GM19455 (cell line): Measurements from ENCODE around the gene AUTS2.

Source experiments
- ATAC-seq: cut with Tn5 transposase; IDR thresholded peaks from one replicate; pipeline ENCODE4 v1.9.1; 2021; ENCODE audit not compliant: unreplicated experiment

The AUTS2 gene

DNA sequence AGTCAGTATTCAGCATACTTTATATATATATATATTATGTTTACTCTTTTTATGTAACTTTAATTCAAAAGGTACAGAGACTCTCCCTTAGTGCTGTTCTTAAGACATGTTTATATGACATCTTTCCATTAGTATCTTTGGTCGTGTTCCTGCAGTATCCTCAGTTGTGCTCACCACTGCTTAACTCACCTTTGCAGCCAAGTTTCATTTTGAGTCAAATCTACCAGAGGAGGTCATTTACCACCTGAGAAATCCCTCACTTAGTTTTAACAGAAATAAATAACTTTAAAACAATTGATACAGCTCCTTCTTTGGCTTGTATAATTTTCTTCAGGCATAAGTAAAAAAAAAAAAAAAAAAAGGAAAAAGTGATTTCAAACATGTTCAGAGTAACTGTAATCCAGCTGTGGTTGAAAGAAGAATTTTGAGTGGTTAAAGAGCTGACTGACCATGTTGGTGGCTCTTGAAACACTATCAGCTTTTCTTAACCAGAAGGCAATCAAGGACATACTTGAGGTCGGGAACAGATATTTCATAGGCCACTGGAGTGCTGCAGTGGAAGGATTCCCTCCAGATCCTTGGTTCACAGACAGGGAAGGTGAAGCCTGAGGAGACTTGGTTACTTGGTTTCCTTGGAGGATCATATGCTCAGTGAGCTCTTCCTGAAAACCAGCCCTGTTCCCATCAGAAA, 116.8 kb downstream of the AUTS2 start:
- ATAC-seq = no peak

DNA sequence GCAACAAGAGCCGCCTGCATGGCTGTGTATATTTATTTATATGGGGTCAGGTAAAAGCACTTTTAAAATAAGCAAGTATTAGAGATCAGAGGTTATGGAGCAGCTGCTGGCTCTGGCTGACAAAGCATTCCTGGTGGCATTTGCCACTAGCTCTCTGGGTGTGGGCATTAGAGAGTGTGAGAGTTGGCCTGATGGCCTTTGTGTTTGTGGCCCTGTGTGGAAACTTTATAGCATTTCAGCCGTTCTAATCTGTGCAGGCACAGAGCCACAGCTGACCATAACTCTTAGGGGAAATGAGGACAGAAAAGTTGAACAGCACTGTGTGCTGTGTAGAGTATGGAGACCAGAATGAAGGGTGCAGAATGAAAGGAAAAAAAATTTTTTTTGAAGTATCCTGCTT, 118.9 kb downstream of the AUTS2 start:
- ATAC-seq = no peak

DNA sequence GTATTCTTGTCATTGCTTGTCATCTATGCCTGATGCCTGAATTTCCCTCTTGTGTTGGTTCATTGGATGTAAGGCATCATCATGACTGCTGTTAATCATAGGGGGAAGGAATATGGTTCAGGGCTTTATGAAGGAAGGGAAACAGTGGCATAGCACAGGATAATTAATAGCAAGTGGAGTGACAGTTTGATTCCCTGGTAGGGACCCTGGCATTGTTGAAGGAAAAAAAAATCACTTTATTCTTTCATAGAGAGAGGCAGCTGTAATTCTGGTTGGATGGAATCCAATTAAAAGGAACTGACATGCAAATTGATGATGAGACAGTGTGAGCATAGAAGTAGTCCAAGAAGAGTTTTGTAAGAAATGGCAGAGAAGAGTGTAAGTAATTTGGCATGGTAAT, 121.4 kb downstream of the AUTS2 start:
- no peak for ATAC-seq

DNA sequence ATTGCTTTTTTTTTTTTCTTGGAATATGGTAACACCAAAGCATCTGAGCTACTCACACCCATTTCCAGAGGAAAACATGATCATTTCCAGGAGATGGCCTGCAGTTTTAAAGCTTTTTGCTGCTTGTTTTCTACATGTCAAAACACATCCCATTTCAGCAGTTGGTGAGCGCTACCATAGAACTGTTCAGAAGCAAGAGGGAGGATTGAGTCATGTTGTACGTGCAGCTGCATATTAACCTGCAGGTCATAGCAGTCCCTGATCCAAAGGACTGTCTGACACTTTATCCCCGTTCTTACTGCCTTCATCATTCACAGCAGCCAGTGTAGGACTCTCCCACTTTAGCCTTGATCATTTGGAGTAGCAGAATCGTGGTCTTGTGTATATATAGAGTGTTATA, 124.6 kb downstream of the AUTS2 start:
- no peak for ATAC-seq

DNA sequence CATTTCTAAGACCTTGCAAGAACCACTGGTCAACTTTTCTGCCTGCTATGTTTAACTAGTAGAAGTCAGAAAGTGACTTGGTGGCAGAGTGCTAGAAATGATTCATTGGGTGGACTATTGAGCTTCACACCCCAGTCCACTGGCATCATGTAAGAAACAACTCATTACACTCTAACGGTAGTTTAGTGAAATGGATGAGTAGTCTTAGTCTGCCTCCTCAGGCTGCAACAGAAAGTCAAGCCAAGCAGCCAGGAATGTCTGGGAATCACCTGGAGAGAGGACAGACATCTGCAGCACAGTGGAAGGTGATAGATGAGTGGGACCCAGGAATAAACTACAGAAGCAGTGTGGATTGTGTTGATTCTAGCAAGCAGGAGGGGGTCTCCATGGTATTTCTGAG, 125.4 kb downstream of the AUTS2 start:
- no peak for ATAC-seq

DNA sequence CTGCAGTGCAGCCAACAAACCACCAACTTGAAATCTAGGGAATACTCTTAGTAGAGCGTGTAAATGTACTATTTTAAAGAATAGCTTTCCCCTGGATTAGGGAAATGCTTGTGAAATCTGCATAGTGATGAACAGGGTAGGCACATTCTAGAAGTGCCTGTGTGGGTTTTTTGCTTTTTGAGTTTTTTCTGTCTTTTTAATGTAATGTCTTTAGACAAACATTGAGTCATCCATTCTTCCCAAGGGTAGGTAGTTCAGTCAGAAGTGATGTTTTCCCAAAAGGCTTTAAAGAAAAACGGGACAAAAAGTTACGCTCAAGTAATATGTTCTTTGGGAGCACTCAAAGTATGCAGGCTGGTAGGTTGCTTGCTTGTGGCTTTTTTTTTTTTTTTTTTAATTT, 130.0 kb downstream of the AUTS2 start:
- ATAC-seq = no peak

DNA sequence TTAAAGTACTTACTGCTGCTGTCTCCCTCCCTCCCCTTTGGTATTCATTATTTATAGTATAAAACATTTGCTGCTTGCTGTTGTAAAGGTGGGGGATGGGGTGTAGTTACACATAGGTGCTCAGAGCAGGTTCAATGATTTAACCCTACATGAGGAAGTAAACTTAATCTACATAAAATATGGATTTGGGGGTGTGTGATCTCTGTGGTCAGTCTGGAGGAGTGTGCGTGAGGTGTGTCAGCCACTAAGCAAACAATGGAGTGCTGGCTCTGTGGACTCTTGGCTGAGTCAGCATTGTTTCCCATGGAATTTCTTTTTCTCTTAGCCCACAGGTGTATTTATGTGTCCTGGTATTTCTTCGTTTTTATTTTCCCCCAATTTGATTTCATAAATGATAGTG, 133.9 kb downstream of the AUTS2 start:
- no peak for ATAC-seq

DNA sequence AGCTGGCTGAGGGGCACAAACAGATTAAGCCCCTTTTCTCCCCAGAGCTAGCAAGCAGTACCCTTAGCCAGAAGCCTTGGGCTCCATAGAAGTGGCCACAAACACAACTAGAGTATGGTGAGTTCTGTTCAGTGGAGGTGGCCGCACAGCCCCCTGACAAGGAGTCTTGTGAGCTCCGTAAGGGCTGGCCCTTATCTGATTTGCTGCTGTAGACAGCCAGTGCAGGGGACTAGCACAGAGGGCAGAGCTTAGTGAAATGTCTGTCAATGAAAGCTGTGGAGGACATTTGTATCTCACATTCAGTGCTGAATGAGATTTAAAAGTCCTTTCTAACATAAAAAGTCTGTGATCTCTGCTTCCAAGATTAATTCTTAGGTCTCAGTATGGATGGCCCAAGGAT, 137.3 kb downstream of the AUTS2 start:
- no peak for ATAC-seq

DNA sequence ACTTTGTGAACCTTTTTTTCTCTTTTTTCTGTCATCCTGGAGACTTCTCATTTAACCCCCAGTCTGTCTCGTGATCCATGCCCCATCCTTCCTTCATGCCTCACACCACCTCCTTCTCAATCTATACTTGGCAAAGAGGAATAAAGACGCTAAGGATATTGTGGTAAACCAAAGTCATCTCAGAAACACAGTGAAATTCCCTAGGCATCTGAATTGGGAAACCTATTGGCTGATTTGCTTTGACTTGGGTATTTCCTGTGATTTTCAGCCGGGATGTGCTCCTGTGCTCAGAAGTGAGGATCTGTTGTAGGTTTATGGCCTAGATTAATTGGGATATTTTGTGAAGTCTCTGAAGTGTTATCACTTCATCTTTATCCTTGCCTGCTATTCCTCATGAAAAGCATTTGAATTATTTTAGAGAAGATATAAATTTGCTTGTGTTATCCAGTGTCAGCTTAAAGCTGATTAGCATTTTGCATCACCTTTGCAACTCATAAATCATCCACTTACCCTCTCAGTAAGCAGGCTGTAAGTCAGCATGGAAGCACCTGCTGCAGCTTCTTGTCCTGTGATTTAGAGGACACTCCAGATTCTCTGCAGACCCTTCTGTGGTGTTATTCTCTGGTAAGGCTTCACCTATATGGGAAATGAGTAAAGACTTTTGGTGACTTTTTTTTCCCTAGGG, 138.0 kb downstream of the AUTS2 start:
- ATAC-seq = no peak

DNA sequence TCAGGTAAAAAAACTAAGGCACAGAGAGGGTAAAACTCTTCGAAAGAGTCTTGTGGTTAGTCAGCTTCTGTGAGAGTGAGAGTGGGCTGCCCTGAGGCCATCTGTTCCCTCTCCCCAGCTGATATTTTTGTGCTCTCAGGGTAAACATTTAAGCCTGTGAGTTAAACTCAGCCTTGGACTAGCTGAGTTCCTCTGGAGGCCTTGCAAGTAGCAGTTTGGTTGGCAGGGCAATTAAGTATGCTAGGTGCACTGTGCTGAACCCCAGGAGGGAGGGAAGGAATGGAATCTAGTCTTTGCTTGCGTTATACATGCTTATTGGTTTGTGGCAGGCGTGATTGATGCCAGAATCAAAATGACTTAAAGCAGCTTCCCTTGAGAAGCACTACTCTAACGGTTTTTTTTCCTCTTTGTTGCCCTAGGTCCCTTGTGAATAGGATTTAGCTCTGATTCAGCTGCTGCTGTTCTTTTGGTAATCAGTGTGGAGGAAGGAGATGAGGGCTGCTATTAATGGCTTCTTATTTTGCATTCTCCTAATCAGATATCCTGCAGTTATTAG, 140.2 kb downstream of the AUTS2 start:
- peak; percentile 75 for ATAC-seq

DNA sequence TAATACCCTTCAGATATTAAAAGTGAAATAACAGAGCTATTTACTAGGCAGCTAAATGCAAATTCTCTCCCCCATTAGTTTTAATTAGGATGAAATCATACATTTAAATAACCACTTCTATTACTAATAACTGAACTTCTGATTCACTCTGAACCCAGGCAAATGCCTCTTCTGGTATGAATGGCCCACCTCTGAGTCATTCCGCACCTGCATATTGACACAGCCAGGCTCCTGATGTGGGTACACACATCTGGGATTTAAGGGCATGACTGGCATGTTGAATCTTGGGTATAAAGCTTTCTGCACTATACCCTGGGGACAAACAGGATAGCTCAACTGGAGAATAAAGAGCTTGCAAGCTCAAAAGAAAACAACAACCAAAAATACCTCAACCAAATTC, 140.9 kb downstream of the AUTS2 start:
- ATAC-seq = peak; percentile 62

DNA sequence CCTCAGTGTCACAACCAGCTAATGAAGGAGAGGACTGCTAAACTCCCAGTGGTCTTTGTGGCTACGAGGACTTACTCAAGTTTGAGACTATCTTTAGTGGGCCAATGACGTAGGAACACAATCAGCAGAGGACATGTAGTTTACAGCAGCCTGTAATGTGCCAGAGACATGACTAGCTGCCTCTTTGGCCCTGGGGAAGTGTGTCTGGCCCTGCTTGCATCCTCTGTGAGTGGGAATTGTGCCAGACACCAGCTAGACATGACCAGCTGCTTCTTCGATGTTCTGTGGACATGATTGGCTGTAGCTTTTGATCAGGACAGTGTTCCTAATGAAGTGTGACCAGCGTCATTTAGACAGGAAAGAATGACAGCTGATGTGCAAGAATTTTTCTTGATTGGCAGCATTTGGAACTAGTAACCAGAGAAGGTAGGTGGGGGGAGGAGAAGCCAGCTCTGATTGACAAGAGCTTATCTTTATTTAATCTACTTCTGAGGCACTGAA, 141.7 kb downstream of the AUTS2 start:
- peak; percentile 41 for ATAC-seq

DNA sequence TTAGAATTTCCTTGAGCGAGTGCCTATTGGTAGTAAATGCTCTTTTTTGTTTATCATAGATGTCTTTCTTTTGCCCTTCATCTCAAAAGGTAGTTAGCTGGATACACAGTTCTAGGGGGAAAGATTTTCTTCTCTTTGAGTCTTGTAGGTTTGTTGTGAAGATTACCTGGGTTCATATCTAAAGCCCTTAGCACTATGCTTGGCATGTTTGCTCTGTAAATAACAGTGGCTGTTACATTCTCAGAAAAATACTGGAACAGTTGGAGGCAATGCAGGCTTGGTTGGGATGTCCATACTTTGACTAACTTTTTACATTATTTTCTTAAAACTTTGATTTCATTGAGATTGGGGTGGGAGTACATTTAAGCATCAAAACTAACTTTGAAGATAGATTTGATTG, 144.0 kb downstream of the AUTS2 start:
- ATAC-seq = no peak

DNA sequence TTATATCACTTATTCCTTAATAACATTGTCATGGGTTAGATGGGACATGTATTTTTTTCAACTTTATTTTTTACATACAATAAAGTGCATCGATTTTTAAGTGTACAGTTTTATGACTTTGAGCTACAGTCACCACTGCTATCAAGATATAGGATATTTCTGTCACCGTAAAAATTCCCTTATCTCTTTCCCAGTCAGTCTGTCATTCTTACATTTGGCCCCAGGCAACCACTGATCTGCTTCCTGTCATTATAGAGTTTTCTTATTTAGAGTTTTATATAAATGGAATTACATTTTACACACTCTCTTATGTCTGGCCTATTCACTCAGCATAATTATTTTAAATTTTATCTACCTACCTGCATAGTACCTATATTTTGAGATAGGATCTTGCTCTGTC, 145.2 kb downstream of the AUTS2 start:
- ATAC-seq = no peak

DNA sequence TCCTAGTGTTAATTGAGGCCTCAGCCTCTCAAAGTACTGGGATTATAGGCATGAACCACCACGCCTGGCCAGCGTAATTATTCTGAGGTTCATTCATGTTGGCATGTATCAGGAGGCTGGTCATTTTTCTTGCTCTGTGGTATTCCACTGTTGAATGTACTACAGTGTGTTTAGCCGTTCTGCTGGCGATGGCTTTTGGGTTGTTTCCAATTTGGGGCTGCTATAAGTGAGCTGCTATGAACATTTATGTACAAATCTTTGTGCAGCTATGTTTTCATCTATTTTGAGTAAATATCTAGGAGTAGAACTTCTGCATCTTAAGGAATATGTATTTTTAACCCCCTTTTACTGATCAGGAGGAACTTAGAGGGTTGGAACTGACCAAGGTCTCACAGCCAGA, 145.8 kb downstream of the AUTS2 start:
- no peak for ATAC-seq

DNA sequence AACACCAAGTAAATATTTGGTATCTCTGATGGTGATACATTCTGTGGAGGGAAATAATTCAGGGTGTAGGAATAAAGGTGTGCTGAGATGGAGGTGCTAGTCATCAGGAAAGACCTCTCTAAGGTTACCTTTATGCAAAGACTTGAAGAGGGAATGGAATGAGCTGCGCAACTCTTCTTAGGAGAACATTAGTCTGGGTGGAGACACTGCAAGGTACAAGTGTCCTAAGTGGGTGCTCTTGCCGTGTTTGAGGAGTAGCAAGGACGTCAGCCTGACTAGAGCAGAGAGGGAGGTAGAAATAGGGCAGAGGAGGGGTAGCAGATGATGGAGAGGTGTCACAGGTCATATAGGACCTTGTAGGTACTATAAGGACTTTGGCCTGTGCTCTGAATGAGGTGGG, 148.1 kb downstream of the AUTS2 start:
- ATAC-seq = no peak

DNA sequence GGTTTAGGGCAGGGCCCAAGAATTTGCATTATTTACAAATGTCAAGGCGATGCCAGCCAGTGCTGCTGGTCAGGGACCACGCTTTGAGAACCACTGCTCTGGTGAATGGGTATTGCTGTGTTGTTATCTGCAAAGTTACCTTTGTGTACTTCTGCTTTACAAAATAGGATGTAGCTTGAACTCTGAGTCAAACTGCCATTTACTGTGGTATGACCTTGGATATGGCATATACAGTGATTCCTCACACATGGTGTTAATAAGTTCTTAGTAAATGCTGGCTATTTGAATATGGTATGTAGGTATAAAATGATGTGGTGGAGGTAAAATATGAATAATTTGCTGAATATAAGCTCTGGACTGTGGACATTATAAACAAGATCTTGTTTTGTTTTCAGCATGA, 148.9 kb downstream of the AUTS2 start:
- ATAC-seq = no peak

DNA sequence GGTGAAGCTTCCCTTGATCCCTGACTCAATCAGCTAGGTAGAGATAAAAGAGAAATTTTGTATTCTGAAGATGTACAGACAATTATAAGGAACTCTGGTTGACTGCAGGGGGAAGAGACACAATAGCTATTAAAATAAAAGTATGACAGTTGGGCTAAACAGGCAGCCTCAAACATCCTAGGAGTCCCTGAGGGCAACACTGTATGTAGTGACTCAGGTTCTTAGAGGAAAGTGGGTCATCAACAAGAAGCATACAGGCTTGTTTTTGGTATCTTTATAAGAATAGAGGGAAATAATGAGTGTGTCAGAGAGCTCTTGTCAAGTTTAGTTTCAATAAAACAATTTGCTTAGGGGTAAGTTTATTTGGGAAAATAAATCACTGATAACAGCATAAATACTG, 150.3 kb downstream of the AUTS2 start:
- no peak for ATAC-seq

DNA sequence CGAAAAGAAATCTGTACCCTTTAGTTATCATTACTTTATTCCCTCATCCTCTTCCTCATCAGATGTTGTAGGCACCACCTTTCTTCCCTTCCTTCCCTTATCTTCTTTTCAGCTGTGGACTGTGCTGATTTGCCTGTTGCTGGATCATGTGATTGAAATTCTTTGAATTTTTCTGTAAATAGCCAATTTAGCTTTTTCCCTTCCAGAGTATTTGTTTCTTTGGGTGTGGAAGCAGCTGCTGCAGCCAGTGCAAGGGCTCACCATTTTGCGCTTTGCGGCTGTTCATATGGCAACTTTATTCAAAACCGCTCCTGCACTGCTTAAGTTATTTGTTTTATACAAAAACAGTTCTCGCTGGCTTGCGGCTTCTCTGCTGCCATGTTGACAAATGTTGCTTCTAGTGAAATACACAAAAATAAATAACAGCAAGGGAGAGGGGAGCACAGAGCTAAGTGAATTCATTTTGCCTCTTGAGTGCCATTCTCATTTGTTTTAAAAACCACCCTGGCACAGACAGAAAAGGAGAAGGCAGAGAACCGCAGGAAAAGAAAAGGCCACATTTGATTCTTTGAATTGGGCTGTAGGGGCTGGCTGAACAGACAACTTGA, 151.2 kb downstream of the AUTS2 start:
- no peak for ATAC-seq

DNA sequence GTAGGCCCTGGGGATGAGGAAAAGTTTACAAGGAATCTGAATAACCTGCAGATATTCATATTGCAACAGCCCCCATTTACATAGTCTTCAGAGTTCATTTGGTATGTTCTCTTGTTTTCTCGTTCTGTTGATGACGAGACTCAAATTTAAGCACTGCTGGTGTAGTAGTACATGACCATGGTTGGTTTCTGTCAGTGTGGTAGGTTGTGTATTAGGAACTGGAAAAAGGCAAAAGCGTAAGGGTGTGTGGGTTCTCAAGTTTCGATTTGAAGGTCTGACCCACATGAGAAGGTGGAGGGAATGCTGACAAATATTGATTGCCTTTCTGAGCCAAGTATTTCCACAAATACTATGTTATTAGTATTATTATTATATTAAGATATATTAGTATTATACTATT, 151.7 kb downstream of the AUTS2 start:
- ATAC-seq = peak; percentile 77

DNA sequence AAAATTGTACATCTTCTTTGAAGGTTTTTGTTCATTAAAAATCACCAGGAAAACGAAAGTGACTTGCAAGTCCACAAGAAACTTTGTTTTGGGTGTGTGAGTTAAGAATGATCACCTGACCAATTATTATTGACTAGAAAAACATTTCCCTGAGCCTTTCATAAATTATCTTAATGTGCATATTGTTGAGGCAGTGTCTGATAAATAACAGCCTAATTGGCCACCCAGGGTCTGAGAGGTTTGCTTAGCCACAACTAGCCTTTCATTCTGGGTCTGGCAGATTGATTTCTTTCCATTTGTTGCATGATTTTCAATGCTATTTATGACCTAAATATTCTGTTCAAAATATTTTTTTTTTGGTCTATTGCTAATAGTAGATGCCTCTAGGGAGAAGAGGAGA, 152.8 kb downstream of the AUTS2 start:
- no peak for ATAC-seq

DNA sequence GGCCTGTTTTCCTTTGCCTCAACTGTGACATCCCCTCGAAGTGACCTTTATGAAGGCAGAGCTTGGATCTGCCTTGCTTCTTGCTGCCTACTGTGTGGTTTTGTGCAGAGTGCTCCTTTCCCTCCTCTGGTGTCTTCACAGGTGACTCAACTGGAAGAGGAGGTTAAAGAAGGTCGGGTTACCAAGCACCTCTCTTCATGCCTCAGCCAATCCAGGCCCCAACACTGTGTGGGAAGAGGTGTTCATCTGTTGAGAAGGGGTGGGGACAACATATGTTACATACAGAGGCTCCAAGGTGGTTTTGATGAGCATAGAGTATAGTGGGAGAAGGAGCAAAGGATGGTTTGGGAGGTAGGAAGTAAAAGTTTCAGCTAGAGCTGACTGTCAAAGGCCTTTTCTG, 155.7 kb downstream of the AUTS2 start:
- no peak for ATAC-seq
